Ovary (tissue), 10 donors: ENCODE data around the gene PSMA4. TPM values are rescaled to one million over a fixed set of nuclear protein-coding genes. Genes with fewer than 3 reads are reported as not detected.

Experiments
- DNase-seq, 5 donors: peaks; one replicate each; pipeline ENCODE4 v3.0.0-alpha.2; 2019 to 2020
- H3K27ac ChIP-seq, 2 donors: fragments of 200-600 bp; one replicate each; pipeline versions ENCODE4 v1.5.1 to v1.8.0; 2019 to 2022
- H3K27me3 ChIP-seq: fragments of 200-600 bp; one replicate; pipeline ENCODE4 v1.8.0; 2022
- H3K36me3 ChIP-seq: fragments of 200-600 bp; sonication (generic); one replicate; pipeline ENCODE4 v1.5.1; 2019
- H3K4me1 ChIP-seq: one replicate; pipeline ENCODE4 v1.8.1; 2013; ENCODE audit warnings: mild to moderate bottlenecking, moderate library complexity; ENCODE audit not compliant: insufficient read depth
- H3K4me3 ChIP-seq: fragments of 200-600 bp; sonication (generic); one replicate; pipeline ENCODE4 v1.5.1; 2017
- H3K9me3 ChIP-seq, 2 donors: fragments of 200-600 bp in 1 of 2; sonication (generic) in 1 of 2; one replicate each; pipeline versions ENCODE4 v1.5.1 to v1.8.1; 2013 to 2019; ENCODE audit warnings: mild to moderate bottlenecking in 1 of 2, moderate library complexity in 1 of 2
- CTCF ChIP-seq, 3 donors: fragments of 450-650 bp in 2 of 3; fragments of 200-600 bp in 1 of 3; IDR thresholded peaks; one replicate each; pipeline versions ENCODE4 v1.5.1 to v1.8.0; 2016 to 2022; ENCODE audit warnings: antibody characterized with exemption in 3 of 3, mild to moderate bottlenecking in 1 of 3
- EP300 ChIP-seq: sonication (generic); formaldehyde crosslinking; IDR thresholded peaks from one replicate; pipeline ENCODE4 v1.6.1; 2017; ENCODE audit warnings: antibody characterized with exemption
- POLR2A ChIP-seq: fragments of 450-650 bp; IDR thresholded peaks from one replicate; pipeline ENCODE4 v1.6.1; 2017; ENCODE audit warnings: antibody characterized with exemption, mild to moderate bottlenecking, moderate library complexity
- WGBS, 3 donors: extraction: QIAGEN DNeasy Blood & Tissue Kit in 1 of 3; methylation state at CpG; one replicate each; pipeline versions ENCODE4 v1.1.5 to v1.1.7; 2013 to 2017; 5-methylcytosine and 5-hydroxymethylcytosine counted together
- intact Hi-C, 4 donors: fragments of 100-400 bp; cut with DNase I; formaldehyde crosslinking; loops; one replicate each; pipeline versions ENCODE4 v1.11.0 to v1.15.1; 2022 to 2023
- long read RNA-seq, 3 donors: library from polyadenylated mRNA in 2 of 3; unstranded in 2 of 3; transcript quantifications; one replicate each; pipeline ENCODE4 v2.0.0 and lab custom pipeline, GENCODE V29; 2021 to 2026
- polyA plus RNA-seq, 2 donors: library from polyadenylated mRNA; stranded (reverse); fragments of 200-250 nt in 1 of 2; fragments of 350-450 nt in 1 of 2; fragmentation: Illumina TruSeq in 1 of 2; extraction: RNeasy Lipid Tissue Mini Kit (QIAGEN cat#74804) in 1 of 2; gene quantifications; one replicate each; pipeline ENCODE4 v1.2.3, GENCODE V29; 2013 to 2014
- total RNA-seq, 7 donors: library from RNA; depleted of rRNA in 2 of 7; stranded (reverse); fragments of >200 nt in 2 of 7; fragmentation: NEBNext Ultra II Directional in 3 of 7; extraction: Animal tissue kit (Norgen Biotek cat#: 25700) in 3 of 7; gene quantifications; one replicate each; pipeline versions ENCODE4 v1.1.0 to v1.2.4, GENCODE V29; 2016 to 2023
- donor health status: DM: no; HTN: no; CAD: no; lungs with moderate emphysema.
- donor health status: DM: no; HTN: no; CAD: no.
- donor health status: Bipolar disorder and iron deficiency.
- donor health status: DM: yes; HTN: yes; CAD: no.
- donor health status: DM: no; HTN: no; CAD: no.
- donor health status: DM: yes; HTN: yes; CAD: no.

PSMA4 gene
- total RNA-seq (100 to 1,000 TPM in 5 of 7 donors, 10 to 100 TPM in 2; 75.4 to 123 (median 106) TPM), polyA plus RNA-seq (100 to 1,000 TPM; 118 to 125 TPM)
- long read RNA-seq, donor 1, full-length matches to known transcripts, result 68 of 87 reads
- long read RNA-seq, donor 1, partial matches to known transcripts, result 10 of 87 reads
- long read RNA-seq, donor 1, other reads (novel, unspliced or antisense), result 9 of 87 reads
- long read RNA-seq, donor 2, full-length matches to known transcripts, result 93 of 387 reads
- long read RNA-seq, donor 2, partial matches to known transcripts, result 294 of 387 reads
- long read RNA-seq, donor 2, other reads (novel, unspliced or antisense), result 0 of 387 reads
- long read RNA-seq, donor 3, full-length matches to known transcripts, result 41 of 46 reads
- long read RNA-seq, donor 3, partial matches to known transcripts, result 2 of 46 reads
- long read RNA-seq, donor 3, other reads (novel, unspliced or antisense), result 3 of 46 reads

GRCh38 chr15:78540141-78540870, at the start of gene PSMA4:
Gene PSMA4 (plus strand): TSS chr15:78540444. CDS start chr15:78541928, 1,484 bp downstream.
- WGBS, 3 donors, result 1 to 2% (median 1%) methylated on average over 45 to 56 of the region's 56 CpGs
- intact Hi-C loops, result no loop called here

GRCh38 chr15:78492872-78493271, 47.4 kb upstream of the PSMA4 start:
- WGBS, 3 donors, result 81 to 93% (median 85%) methylated on average over 1 of the region's 1 CpG
- intact Hi-C loops, result no loop called here
- Histone ChIP-seq H3K4me1 (no peaks in the 10 kb centered on the region), H3K9me3 (no peaks in the 10 kb centered on the region), H3K27me3 (no peaks in the 10 kb centered on the region), H3K36me3 (no peaks in the 10 kb centered on the region), H3K4me3 (no peak overlapping the region), H3K27ac (no peak overlapping the region)
- TF ChIP-seq POLR2A (no peak), CTCF (IDR thresholded peaks at IDR 0.05) (no peak), EP300 (no peak)
- DNase-seq, result no peak

More at GRCh38 chr15:78540141-78540870, at the start of gene PSMA4:
- TF ChIP-seq CTCF (IDR thresholded peaks at IDR 0.05), result no peak
- TF ChIP-seq EP300, result peak; percentile 4
- peak; percentile 88 for TF ChIP-seq POLR2A
- H3K9me3 ChIP-seq, result no peaks in the 10 kb centered on the region
- peak; percentile 91 to 96 (median 94) for DNase-seq
- H3K4me3 ChIP-seq, result peak within 1 kb of the TSS; percentile 90
- no peaks in the 10 kb centered on the region for H3K36me3 ChIP-seq
- peak within 1 kb of the TSS; percentile 82 to 92 for H3K27ac ChIP-seq
- H3K4me1 ChIP-seq, result peaks cover 2% of the 10 kb centered on the region
- no peaks in the 10 kb centered on the region for H3K27me3 ChIP-seq

- no peak for DNase-seq
- 69 to 94% (median 82%) methylated on average over 4 of the region's 4 CpGs for WGBS, 3 donors
- Histone ChIP-seq H3K27ac (no peak overlapping the region), H3K4me1 (no peaks in the 10 kb centered on the region), H3K4me3 (no peak overlapping the region), H3K36me3 (no peaks in the 10 kb centered on the region), H3K9me3 (no peaks in the 10 kb centered on the region), H3K27me3 (no peaks in the 10 kb centered on the region)
- TF ChIP-seq POLR2A (no peak), CTCF (IDR thresholded peaks at IDR 0.05) (no peak), EP300 (no peak)
- intact Hi-C loops, result no loop called here
Measured at GRCh38 chr15:78501857-78502256, 38.4 kb upstream of the PSMA4 start.

- H3K4me1 ChIP-seq, result no peaks in the 10 kb centered on the region
- no peak overlapping the region for H3K4me3 ChIP-seq
- no peak for DNase-seq
- H3K9me3 ChIP-seq, result no peaks in the 10 kb centered on the region
- intact Hi-C loops, result no loop called here
- H3K27me3 ChIP-seq, result no peaks in the 10 kb centered on the region
- H3K36me3 ChIP-seq, result no peaks in the 10 kb centered on the region
- WGBS, 3 donors, result 93 to 97% (median 94%) methylated on average over 2 of the region's 2 CpGs
- TF ChIP-seq CTCF (IDR thresholded peaks at IDR 0.05) (no peak), POLR2A (no peak)
- no peak overlapping the region for H3K27ac ChIP-seq
Measured at GRCh38 chr15:78502641-78503040, 37.6 kb upstream of the PSMA4 start.
